ENCODE measurements around the gene CCNF. TPM values are rescaled to one million over a fixed set of nuclear protein-coding genes. Genes with fewer than 3 reads are reported as not detected.

The CCNF gene
- total RNA-seq, 1 donor from 2014 or later = 3.9 TPM

- H3K4me3 ChIP-seq (ENCODE audit: low read depth, low read length) = no peak overlapping the region
- TF ChIP-seq CTCF (IDR thresholded peaks at IDR 0.05; ENCODE audit: insufficient read depth, low read length, severe bottlenecking) = no peak
- FAIRE-seq = no peak
- peaks cover 11% of the 10 kb centered on the region for H3K36me3 ChIP-seq (ENCODE audit: control insufficient read depth, insufficient read depth, low read length)
- no peaks in the 10 kb centered on the region for H3K27me3 ChIP-seq (ENCODE audit: control insufficient read depth, insufficient read depth, low read length)
- no peak for DNase-seq (ENCODE audit: low read depth)
Measured at GRCh38 chr16:2456551-2457153, 27.4 kb downstream of the CCNF start.

- TF ChIP-seq CTCF (IDR thresholded peaks at IDR 0.05; ENCODE audit: insufficient read depth, low read length, severe bottlenecking) = no peak
- FAIRE-seq (no peak), DNase-seq (ENCODE audit: low read depth) (no peak)
- Histone ChIP-seq H3K27me3 (ENCODE audit: control insufficient read depth, insufficient read depth, low read length) (no peaks in the 10 kb centered on the region), H3K36me3 (ENCODE audit: control insufficient read depth, insufficient read depth, low read length) (peaks cover 9% of the 10 kb centered on the region), H3K4me3 (ENCODE audit: low read depth, low read length) (no peak overlapping the region)
Measured at GRCh38 chr16:2457267-2457666, 28.0 kb downstream of the CCNF start.

GRCh38 chr16:2457946-2458345 is 28.7 kb downstream of the CCNF start:
- Histone ChIP-seq H3K36me3 (ENCODE audit: control insufficient read depth, insufficient read depth, low read length) (peaks cover 8% of the 10 kb centered on the region), H3K4me3 (ENCODE audit: low read depth, low read length) (no peak overlapping the region), H3K27me3 (ENCODE audit: control insufficient read depth, insufficient read depth, low read length) (no peaks in the 10 kb centered on the region)
- TF ChIP-seq CTCF (IDR thresholded peaks at IDR 0.05; ENCODE audit: insufficient read depth, low read length, severe bottlenecking) = no peak
- FAIRE-seq (no peak), DNase-seq (ENCODE audit: low read depth) (no peak)

GRCh38 chr16:2458887-2459646 is 29.8 kb downstream of the CCNF start:
- TF ChIP-seq CTCF (IDR thresholded peaks at IDR 0.05; ENCODE audit: insufficient read depth, low read length, severe bottlenecking) = no peak
- DNase-seq (ENCODE audit: low read depth) (no peak), FAIRE-seq (no peak)
- no peaks in the 10 kb centered on the region for H3K27me3 ChIP-seq (ENCODE audit: control insufficient read depth, insufficient read depth, low read length)
- peaks cover 7% of the 10 kb centered on the region for H3K36me3 ChIP-seq (ENCODE audit: control insufficient read depth, insufficient read depth, low read length)
- H3K4me3 ChIP-seq (ENCODE audit: low read depth, low read length) = peak overlapping the region; percentile 48

GRCh38 chr16:2459647-2460390 is 30.6 kb downstream of the CCNF start, which contains the start of gene TEDC2:
Gene TEDC2, plus strand, starts transcription at chr16:2460109. Its CDS starts 36 bp downstream, at chr16:2460145.
- TF ChIP-seq CTCF (IDR thresholded peaks at IDR 0.05; ENCODE audit: insufficient read depth, low read length, severe bottlenecking) = no peak
- DNase-seq (ENCODE audit: low read depth) (peak; percentile 85), FAIRE-seq (no peak)

More at GRCh38 chr16:2459647-2460390, 30.6 kb downstream of the CCNF start, which contains the start of gene TEDC2:
- H3K27me3 ChIP-seq (ENCODE audit: control insufficient read depth, insufficient read depth, low read length) = no peaks in the 10 kb centered on the region
- peak within 1 kb of the TSS; percentile 48 for H3K4me3 ChIP-seq (ENCODE audit: low read depth, low read length)
- peaks cover 5% of the 10 kb centered on the region for H3K36me3 ChIP-seq (ENCODE audit: control insufficient read depth, insufficient read depth, low read length)
